ENCODE measurements around the gene TBX4. TPM values are rescaled to one million over a fixed set of nuclear protein-coding genes. Genes with fewer than 3 reads are reported as not detected.

Gene TBX4
- total RNA-seq, 1 experiment from 2014 or later, result not detected

GRCh38 chr17:61480414-61480807 lies 28.2 kb downstream of the TBX4 start:
- Histone ChIP-seq H4K8ac (replicated peaks; ENCODE audit: insufficient read length, low read depth, low read length) (no peak overlapping the region), H3K9ac (ENCODE audit: extremely low read depth, insufficient read length, low read length) (no peak overlapping the region), H3K23me2 (ENCODE audit: insufficient read length, low read depth, low read length, poor library complexity, severe bottlenecking) (peaks cover 3% of the 10 kb centered on the region), H3K4me2 (ENCODE audit: insufficient read depth, insufficient read length, low read length) (no peak overlapping the region), H3K4me1 (ENCODE audit: insufficient read depth, low read length) (no peaks in the 10 kb centered on the region), H3K27ac (ENCODE audit: insufficient read length, low read depth, low read length) (no peak overlapping the region), H2BK120ac (ENCODE audit: low read depth, low read length, poor library complexity, severe bottlenecking) (no peak overlapping the region), H2BK12ac (ENCODE audit: insufficient read length, low read depth, low read length) (no peak overlapping the region), H3K79me1 (ENCODE audit: insufficient read depth, low read depth, low read length, poor library complexity, severe bottlenecking) (no peaks in the 10 kb centered on the region), H4K5ac (ENCODE audit: insufficient read length, low read depth, low read length) (no peak overlapping the region), H2BK15ac (ENCODE audit: low read depth, low read length) (no peak overlapping the region), H3K18ac (ENCODE audit: insufficient read length, low read depth, low read length) (no peak overlapping the region), H3K79me2 (ENCODE audit: insufficient read depth, low read length) (no peaks in the 10 kb centered on the region), H2BK5ac (ENCODE audit: insufficient read length, low read length) (no peak overlapping the region), H3K27me3 (ENCODE audit: insufficient read depth, low read length) (no peaks in the 10 kb centered on the region), H4K91ac (ENCODE audit: insufficient read length, low read depth, low read length) (no peak overlapping the region), H3K56ac (ENCODE audit: insufficient read length, low read depth, low read length) (no peak overlapping the region), H3K14ac (ENCODE audit: insufficient read depth, low read length) (no peak overlapping the region), H2AK5ac (ENCODE audit: insufficient read length, low read length) (no peak overlapping the region), H3K23ac (ENCODE audit: insufficient read length, low read depth, low read length) (no peak overlapping the region), H2AFZ (ENCODE audit: low read length) (no peak overlapping the region), H4K20me1 (ENCODE audit: control insufficient read depth, insufficient read depth, insufficient read length) (no peaks in the 10 kb centered on the region), H3K4ac (ENCODE audit: low read depth, low read length) (no peak overlapping the region), H3T11ph (ENCODE audit: low read length) (no peak overlapping the region), H2BK20ac (ENCODE audit: low read depth, low read length, poor library complexity, severe bottlenecking) (no peak overlapping the region), H3K9me3 (ENCODE audit: control insufficient read depth, low read depth, low read length) (no peaks in the 10 kb centered on the region)
- H3K27ac Mint-ChIP-seq, result no peak overlapping the region; a peak in 1 of 7 replicates
- no peak for DNase-seq
- TF ChIP-seq CTCF (conservative IDR thresholded peaks at IDR 0.05), result no peak
- H3K4me3 Mint-ChIP-seq, result no peak overlapping the region
- 0 out of 4 replicates have a peak, but pooled peaks cover 0 to 2% of the 10 kb centered on the region in 2 experiments for H3K4me1 Mint-ChIP-seq
- H3K9me3 Mint-ChIP-seq, result no peaks in the 10 kb centered on the region; a peak in 2 of 5 replicates
- H3K27me3 Mint-ChIP-seq (ENCODE audit: low read depth), result peaks cover 5% of the 10 kb centered on the region
- H3K36me3 Mint-ChIP-seq (ENCODE audit: insufficient read depth in 1 of 3, low read depth in 3 of 3), result no peaks in the 10 kb centered on the region
- no CpG with 5 or more reads among the region's 5 CpGs for WGBS (ENCODE audit: extremely low coverage, insufficient read length, low lambda C conversion rate)

All from H9 (cell line).